ENCODE results near the gene MAP3K12. TPM values are rescaled to one million over a fixed set of nuclear protein-coding genes. Genes with fewer than 3 reads are reported as not detected.
A peak's percentile ranks its signal among the peaks of the same experiment; 100 is the strongest.

The MAP3K12 gene
- total and polyA plus RNA-seq, 10 of the 15 experiments (the other 5 are each of a cell fraction or from before 2014, with no cell fraction given): 0.45 to 14.9 (median 6.9) TPM

- TF ChIP-seq SUPT20H (IDR thresholded peaks at IDR 0.05; ENCODE audit: borderline replicate concordance, control insufficient read depth, low read depth, low read length) (no peak), TCF3 (IDR thresholded peaks at IDR 0.05; ENCODE audit: borderline replicate concordance, insufficient read depth, low read depth, low read length) (no peak), EZH2 (IDR thresholded peaks at IDR 0.05; ENCODE audit: borderline replicate concordance, control insufficient read depth, low read depth, low read length) (no peak)
Measured at GRCh38 chr12:53465679-53466078, 33.6 kb downstream of the MAP3K12 start (continued).

GRCh38 chr12:53464685-53465418, 34.4 kb downstream of the MAP3K12 start:
- no peak overlapping the region for H3K4me2 ChIP-seq (ENCODE audit: control insufficient read depth, insufficient read depth)
- CTCF ChIA-PET: interaction anchor here (2.3 kb wide), 1 partner anchor 12 kb away, joined by 8 read pairs; no protein-coding TSS in a partner anchor
- DNase-seq (ENCODE audit: low read depth, low spot score) (no peak), ATAC-seq (no peak), FAIRE-seq (no peak)
- H2AFZ ChIP-seq (ENCODE audit: control insufficient read depth, low read depth, low read length): no peak overlapping the region
- RAD21 ChIA-PET (ENCODE audit: unreplicated experiment): interaction anchor here (0.9 kb wide), 1 partner anchor 47 kb away, joined by 3 read pairs; no protein-coding TSS in a partner anchor
- in situ Hi-C loops (cut with MboI) (no loop called here), intact Hi-C loops (cut with micrococcal nuclease; ENCODE audit: unreplicated experiment) (no loop called here)
- no peak overlapping the region for H3K4me3 ChIP-seq
- H4K20me1 ChIP-seq (ENCODE audit: control insufficient read depth, insufficient read depth): peaks cover 14% of the 10 kb centered on the region
- SMC1A ChIA-PET (ENCODE audit: uncharacterized antibody, unreplicated experiment): interaction anchor here (1.0 to 1.7 kb wide), 3 partner anchors 11 to 15 kb away, joined by 3 to 4 read pairs (median 4); no protein-coding TSS in a partner anchor
- H3K9ac ChIP-seq (ENCODE audit: control insufficient read depth, insufficient read depth, low read length): no peak overlapping the region
- no peak for TF ChIP-seq LARP7 (IDR thresholded peaks at IDR 0.05)
- peak; percentile 56; the same call in 1 of the 2 replicates for TF ChIP-seq POLR2AphosphoS5 (IDR thresholded peaks at IDR 0.05; ENCODE audit: low read length)
- no TSS peak for BruUV-seq (replicated peaks)
- no peak overlapping the region for H3K27ac ChIP-seq (ENCODE audit: control insufficient read depth, insufficient read depth)
- no peaks in the 10 kb centered on the region for H3K27me3 ChIP-seq (replicated peaks in 1 of 2; ENCODE audit: control insufficient read depth in 2 of 2, insufficient read depth in 2 of 2, low read length in 1 of 2)
- peaks cover 4% of the 10 kb centered on the region for H3K4me1 ChIP-seq (ENCODE audit: control insufficient read depth, insufficient read depth, low read length)
- H3K9me3 ChIP-seq (replicated peaks; ENCODE audit: control insufficient read depth, insufficient read depth, low read length): no peaks in the 10 kb centered on the region
- 96% methylated on average over 11 of the region's 11 CpGs for WGBS (ENCODE audit: insufficient coverage, insufficient replicate concordance, low lambda C conversion rate, missing lambda C conversion rate)
- H3K36me3 ChIP-seq (ENCODE audit: control insufficient read depth in 2 of 2, insufficient read depth in 2 of 2, low read length in 1 of 2): peaks cover 38 to 81% of the 10 kb centered on the region in 2 experiments
- peaks cover 28% of the 10 kb centered on the region for H3K79me2 ChIP-seq (ENCODE audit: control insufficient read depth, insufficient read depth, low read length)
- POLR2A ChIA-PET: interaction anchor here (0.6 kb wide), 5 partner anchors 11 to 256 kb away, joined by 3 read pairs; no protein-coding TSS in a partner anchor
